HG03280 (cell line): Measurements from ENCODE around the gene RPP14.
"Not testable (repeated sequence)": the region's sequence is repeated elsewhere in the genome, so short reads cannot be mapped to it uniquely, and the experiment has no call there.

Source experiments
- ATAC-seq: cut with Tn5 transposase; IDR thresholded peaks from one replicate; pipeline ENCODE4 v1.9.1; 2021; ENCODE audit warnings: mild to moderate bottlenecking, moderate library complexity; ENCODE audit not compliant: unreplicated experiment

The RPP14 gene

DNA sequence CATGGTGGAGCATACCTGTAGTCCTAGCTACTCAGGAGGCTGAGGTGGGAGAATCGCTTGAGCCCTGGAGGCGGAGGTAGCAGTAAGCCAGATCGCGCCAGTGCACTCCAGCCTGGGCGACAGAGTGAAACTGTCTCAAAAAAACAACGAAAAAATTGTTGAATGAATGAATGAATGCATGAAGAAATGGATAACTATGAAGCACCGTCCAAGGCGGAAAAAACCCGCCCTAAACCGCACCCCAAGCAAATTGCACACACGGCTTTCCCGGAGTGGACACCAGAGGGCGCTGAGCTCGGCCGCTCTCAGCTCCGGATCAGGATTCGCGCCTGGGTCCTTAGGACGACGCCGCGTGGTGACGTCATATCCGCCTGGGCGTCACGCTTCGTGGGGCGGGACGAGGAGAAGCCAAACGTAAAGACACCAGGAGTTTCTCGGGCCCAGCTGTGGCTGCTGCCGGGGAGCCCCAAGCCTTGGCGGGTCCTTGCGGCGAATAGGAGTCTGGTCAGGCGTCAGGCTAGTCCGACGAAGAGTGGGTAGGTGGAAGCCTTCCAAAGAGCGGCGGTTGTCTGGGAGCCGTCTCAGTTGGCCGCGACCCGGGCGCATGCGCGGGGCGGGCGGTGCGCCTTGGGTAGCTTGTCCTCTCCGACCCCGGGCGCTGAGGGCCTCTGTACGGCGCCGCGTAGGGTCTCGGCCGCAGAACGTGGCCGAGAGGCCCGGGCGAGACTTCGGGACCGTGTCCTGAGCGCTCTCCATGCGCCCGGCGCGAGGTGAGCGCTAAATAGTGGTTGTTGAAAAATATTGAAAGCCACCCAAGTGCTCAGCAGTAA is at the start of gene RPP14, which contains the start of gene HTD2:
Gene RPP14 (plus strand): TSS at position 364 of the 830 bp plus-strand sequence. CDS start 4,085 bp downstream, outside the sequence.
Gene HTD2 (plus strand): TSS at position 639 of the 830 bp plus-strand sequence. CDS start 11,094 bp downstream, outside the sequence.
- peak; percentile 87 for ATAC-seq

DNA sequence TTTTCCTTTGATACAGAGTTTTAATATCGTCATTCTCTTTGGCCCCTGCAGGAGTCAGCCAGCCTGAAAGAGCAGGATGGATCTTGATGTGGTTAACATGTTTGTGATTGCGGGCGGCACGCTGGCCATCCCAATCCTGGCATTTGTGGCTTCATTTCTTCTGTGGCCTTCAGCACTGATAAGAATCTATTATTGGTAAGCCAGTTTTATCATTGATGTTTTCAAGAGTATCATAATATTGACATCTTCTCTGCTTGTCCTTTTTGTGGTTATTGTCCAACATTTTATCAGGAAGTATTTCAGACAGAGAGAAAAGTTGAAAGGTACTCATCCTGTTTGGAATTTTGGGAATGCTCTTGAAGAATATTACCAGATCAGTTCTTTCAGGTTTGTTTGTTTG is 49.5 kb upstream of the RPP14 start:
- ATAC-seq, result no peak

DNA sequence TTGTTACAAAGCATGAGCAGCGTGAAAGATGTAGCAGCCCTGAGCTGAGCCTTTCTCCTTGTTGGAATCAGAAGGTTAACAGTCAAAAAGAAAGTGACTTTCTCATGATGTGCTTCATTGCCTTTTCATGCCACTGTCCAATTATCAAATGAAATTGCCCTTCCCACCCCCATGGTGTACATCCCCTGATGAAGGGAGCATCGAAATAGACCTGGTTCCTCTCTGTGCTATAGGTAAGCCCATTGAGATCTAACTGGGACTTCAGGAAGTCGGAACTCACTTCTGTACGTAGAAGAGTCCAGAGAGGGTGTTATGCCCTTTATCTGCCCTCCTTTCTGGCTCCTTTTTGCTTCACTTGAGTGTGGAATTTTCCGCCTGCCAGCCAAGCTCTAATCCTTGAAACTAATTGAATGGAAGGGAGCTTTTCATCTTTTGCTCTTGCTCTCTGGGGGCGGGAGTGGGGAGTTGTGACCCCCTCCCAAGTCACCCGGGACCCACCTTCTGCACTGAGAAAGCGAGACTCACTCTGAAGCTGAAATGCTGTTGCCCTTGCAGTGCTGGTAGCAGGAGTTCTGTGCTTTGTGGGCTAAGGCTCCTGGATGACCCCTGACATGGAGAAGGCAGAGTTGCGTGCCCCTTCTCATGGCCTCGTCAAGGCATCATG is 47.5 kb upstream of the RPP14 start:
- no peak for ATAC-seq

DNA sequence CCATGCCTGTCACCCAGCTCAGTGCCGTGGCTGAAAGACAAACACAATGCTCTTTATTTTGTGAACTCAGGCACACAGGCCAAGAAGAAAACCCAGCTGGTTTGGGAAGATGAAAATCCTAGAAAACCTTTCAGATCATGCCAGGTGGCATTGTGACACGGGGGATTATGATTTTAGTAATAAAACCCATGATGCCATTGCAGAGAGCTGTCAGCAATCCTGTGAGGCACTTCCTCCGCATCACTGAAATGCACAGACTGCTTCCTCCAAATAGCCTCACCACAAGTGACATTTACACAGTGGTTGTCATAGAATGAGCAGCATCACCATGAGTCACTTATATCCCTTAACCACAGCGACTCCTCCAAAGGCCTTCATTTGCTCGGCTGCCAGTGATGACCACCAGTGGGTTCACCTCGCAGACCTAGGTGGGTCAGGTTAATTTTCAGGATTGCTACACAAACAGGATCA is 45.7 kb upstream of the RPP14 start:
- no peak for ATAC-seq

GRCh38 chr3:58260733-58261132 is 45.3 kb upstream of the RPP14 start:
- ATAC-seq, result no peak

GRCh38 chr3:58261954-58262666 is 43.9 kb upstream of the RPP14 start:
- ATAC-seq, result no peak

DNA sequence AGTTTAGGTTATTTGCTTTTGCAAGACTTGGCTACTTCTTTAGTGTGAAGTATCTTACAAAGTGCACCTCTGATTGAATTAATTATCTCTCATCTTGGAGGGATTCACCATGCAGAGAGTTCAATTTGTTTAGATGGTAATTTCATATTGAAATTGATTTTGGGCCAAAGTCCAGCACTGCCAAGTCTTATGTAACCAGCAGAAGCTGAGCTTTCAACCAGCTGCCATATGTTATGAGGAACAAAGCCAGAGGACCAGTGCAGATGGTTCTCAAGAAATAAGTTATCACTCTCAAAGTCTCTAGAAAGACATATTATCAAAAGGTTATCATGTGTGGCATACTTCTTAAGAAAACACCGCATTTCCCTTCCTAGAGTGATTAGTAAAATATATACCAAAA is 39.5 kb upstream of the RPP14 start:
- no peak for ATAC-seq

GRCh38 chr3:58267543-58267942 is 38.5 kb upstream of the RPP14 start:
- ATAC-seq, result not testable (repeated sequence)

GRCh38 chr3:58269356-58269755 is 36.7 kb upstream of the RPP14 start:
- no peak for ATAC-seq

DNA sequence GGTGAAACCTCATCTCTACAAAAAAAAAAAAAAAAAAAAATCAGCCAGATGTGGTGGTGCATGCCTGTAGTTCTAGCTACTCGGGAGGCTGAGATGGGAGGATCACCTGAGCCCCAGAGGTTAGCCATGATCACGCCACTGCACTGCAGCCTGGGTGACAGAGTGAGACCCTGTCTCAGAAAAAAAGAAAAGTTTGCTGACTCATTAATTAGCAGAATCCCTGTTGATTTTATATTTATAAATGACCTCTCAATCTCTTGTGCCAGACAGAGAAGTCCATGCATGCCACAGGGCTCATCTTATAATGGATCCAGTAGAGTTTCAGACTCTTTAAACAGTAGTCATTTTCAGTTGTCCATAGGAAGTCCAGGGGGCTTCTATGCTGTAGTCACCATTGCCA is 35.6 kb upstream of the RPP14 start:
- ATAC-seq, result no peak

GRCh38 chr3:58271901-58272501 is 34.0 kb upstream of the RPP14 start:
- ATAC-seq, result no peak

- ATAC-seq, result no peak
Observed at GRCh38 chr3:58272891-58273290, 33.2 kb upstream of the RPP14 start.

GRCh38 chr3:58273362-58273761 is 32.7 kb upstream of the RPP14 start:
- ATAC-seq, result not testable (repeated sequence)

- ATAC-seq, result no peak
Observed at GRCh38 chr3:58274027-58274614, 31.9 kb upstream of the RPP14 start.

- no peak for ATAC-seq
Observed at GRCh38 chr3:58281069-58281468, 25.0 kb upstream of the RPP14 start.

DNA sequence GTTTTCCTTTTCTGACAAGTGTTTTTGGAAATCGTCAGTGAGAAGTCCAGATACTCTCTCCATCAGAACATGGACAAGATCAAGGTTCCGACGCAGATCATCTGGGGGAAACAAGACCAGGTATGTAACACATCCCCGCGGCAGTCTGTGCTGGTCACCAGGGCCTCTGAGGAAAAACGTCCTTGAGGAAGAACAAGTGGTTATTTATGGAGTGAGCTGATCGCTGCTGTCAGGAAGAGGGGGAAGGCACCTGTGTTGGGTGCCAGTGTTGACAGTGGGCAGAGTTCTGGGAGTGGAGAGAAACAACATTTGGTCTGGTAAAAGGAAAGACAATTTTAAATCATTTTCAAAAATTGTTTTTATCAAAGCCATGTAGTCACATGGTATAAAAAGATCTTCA is 20.7 kb upstream of the RPP14 start:
- no peak for ATAC-seq

GRCh38 chr3:58287354-58287753 is 18.7 kb upstream of the RPP14 start:
- no peak for ATAC-seq

- ATAC-seq, result no peak
Observed at GRCh38 chr3:58288011-58288728, 17.9 kb upstream of the RPP14 start.

- not testable (repeated sequence) for ATAC-seq
Observed at GRCh38 chr3:58288964-58289613, 17.0 kb upstream of the RPP14 start.
